ENCODE data around the gene SEC24D.
A peak's percentile ranks its signal among the peaks of the same experiment; 100 is the strongest.

Gene SEC24D

GRCh38 chr4:118770741-118771187, 65.2 kb downstream of the SEC24D start:
- no peak for FAIRE-seq

DNA sequence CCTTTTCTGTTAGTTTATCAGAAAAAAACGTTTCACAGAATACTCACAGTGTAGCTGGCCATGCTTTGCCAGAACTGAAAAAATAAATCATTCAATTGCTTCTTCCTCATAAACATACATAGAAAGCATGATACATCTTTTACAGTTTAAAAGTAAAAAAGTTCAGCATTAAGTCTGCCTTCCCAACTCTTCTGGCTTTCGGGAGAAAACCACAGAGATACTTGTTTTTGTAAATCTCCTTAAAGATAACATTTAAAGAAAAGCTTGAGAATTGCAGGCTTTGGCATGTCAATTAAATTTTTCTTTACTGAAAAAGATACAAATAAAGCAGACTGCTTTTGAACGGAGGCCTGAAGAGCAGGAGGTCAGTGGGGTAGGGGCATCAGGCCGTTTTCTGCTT, 66.8 kb downstream of the SEC24D start:
- FAIRE-seq = no peak

- no peak for FAIRE-seq
Observed at GRCh38 chr4:118767109-118767508, 68.8 kb downstream of the SEC24D start.

DNA sequence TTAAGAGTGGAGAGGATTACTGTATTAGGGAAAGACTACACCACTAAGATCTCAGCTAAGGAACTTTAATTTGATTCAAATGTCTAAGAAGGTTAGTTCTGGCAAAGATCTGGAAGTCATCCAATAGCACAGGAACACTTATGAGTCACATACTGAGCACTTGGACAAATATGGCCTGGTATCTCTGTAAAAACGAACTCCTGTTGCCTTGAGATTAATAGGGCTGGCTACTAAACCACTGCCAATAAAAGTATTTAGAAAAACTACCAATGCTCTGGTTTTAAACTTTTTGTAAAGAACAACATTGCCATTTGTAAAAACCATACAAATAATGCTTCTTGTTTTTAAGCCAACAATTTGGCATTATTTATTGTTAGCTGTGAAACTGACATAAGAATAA, 70.5 kb downstream of the SEC24D start:
- FAIRE-seq = no peak

DNA sequence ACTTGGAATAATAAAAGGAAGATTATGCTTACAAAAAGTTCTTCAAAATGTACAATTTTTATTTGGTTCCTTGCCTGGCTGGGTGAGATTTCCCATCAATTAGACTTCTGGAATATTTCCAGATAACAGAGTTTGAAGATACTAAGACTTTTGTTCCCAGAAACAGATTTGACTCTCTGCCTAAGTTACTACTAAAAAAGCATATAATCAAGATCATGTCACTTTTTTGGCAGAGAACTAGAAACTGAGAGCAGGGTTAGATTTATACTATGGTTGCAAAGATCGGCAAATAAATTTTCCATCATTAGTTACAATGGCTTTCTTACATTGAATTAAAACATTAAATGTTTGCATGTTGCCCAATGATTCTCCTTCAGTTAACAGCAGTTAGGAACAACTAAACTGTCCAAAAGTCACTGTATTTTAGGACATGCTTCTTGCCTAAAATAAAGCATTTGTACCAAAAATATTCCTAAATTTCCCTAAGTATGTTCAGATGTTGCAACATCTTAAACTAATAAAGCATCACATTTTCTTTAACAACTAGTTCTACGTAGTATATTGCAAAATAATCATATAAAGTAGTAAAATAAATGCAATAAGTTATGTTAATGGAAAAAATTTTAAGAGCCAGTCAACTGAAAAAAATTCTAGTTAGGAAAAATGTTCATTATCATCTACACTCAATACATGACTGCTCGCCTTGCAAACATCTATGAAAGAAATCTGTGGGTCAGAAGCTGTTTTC, 73.0 kb downstream of the SEC24D start:
- no peak for FAIRE-seq

- FAIRE-seq = no peak
Observed at GRCh38 chr4:118762155-118762554, 73.8 kb downstream of the SEC24D start.

DNA sequence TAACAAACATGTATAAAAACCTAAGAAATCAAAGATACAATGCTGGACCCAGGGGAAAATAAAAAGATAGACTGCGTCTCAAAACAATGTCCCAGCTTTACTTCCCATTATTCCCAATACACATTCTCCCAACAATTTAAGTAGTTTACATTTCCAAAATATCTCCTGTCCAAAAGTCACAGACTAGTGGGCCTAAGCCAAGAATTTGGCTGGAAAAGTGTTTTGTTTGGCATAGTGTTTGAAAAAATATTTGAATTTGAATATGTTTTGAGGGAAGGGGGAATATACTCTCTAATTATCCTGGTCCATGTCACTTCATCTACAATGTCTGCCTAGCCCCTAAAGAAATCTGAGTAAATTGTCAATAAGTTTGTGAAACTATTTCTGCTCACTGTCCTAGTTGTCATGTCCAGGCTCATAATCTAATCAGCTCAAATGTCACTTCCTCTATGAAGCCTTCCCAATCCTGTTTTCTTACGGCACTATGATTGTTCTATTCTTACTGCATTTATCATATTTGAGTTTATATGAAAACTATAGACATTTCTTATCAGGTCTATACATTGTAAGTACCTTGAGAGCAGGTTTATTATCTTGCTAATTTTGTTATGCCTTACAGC, 74.4 kb downstream of the SEC24D start:
- no peak for FAIRE-seq

DNA sequence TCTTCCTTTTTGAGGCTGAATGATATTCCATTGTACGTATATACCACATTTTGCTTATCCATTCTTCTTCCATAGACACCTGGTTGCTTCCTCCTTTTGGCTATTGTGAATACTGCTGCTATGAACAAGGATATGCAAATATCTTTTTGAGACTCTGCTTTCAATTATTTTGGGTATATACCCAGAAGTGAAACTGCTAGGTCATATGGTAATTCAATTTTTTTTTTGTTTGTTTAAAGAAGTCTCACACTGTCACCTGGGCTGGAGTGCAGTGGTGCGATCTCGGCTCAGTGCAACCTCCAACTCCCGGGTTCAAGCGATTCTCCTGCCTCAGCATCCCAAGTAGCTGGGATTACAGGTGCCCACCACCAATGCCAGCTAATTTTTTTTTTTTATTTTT, 75.4 kb downstream of the SEC24D start:
- no peak for FAIRE-seq

DNA sequence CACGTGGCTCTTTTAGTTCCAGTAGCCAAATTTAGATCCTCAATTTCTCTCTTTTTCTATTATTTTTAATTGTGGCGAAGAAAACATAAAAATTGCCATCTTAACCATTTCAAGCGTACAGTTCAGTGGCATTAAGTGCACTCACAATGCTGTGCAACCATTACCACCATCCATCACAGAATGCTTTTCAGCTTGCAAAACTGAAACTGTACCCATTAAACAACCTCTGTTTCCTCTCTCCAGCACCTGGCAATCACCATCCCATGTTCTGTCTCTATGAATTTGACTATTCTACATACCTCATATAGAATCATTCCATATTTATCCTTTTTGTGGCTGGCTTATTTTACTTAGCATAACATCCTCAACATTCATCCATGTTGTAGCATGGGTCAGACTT, 75.8 kb downstream of the SEC24D start:
- no peak for FAIRE-seq

DNA sequence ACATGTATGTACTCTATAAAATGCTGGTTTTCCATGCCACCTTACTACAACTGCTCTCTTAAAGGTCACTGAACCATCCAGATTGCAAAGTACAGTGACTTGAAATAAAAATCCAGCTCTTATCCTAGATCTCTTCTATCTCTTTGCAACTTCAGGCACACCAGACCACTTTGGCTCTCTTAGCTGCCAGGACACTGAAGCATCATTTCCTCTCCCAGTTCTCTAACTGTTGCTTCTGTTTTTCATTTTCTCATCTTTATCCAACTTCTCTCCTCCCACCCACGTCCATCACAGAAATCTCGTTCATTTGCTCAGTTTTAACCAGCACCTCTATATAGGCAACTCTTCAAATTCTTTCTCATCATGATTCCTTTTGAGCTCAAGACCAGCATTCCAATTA, 76.4 kb downstream of the SEC24D start:
- no peak for FAIRE-seq

DNA sequence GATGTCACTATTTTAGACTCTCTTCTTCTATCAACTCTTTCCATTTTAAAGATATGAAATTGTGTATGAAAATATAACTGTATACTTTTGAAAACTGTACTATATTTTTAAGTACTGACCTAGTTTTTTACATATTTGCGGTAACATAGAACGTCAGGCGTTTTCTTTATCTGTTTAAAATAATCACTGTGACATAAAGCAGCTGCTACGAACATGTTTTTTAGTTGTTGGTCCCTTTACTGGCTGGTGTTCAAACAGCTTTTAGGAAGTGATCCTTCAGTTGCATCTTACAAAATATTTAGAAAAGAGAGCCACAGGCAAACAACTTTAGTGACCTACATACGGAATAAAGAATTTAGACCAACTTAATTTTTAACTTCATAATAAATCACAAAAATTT, 77.6 kb downstream of the SEC24D start:
- FAIRE-seq = peak; percentile 14

- no peak for FAIRE-seq
Observed at GRCh38 chr4:118757761-118758251, 78.1 kb downstream of the SEC24D start.

GRCh38 chr4:118756958-118757357, 79.0 kb downstream of the SEC24D start:
- no peak for FAIRE-seq

DNA sequence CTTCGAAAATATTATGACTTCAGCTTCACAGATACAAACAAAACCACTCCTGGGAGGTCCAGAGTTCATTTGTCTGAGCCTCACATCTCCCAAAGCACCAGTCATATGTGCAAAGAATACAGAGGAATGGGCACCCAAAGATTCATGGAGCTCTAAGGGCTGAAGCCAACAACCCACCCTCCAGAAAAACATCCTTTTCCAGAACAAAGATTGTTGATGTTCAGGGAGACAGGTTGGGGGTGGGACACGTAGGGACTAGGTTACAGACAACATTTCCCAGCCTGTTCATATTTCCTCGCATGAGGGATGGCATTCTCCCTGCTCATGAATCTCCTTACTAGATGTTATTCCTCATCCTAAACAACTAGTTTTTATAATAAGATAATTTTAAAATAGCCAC, 79.5 kb downstream of the SEC24D start:
- FAIRE-seq = no peak

DNA sequence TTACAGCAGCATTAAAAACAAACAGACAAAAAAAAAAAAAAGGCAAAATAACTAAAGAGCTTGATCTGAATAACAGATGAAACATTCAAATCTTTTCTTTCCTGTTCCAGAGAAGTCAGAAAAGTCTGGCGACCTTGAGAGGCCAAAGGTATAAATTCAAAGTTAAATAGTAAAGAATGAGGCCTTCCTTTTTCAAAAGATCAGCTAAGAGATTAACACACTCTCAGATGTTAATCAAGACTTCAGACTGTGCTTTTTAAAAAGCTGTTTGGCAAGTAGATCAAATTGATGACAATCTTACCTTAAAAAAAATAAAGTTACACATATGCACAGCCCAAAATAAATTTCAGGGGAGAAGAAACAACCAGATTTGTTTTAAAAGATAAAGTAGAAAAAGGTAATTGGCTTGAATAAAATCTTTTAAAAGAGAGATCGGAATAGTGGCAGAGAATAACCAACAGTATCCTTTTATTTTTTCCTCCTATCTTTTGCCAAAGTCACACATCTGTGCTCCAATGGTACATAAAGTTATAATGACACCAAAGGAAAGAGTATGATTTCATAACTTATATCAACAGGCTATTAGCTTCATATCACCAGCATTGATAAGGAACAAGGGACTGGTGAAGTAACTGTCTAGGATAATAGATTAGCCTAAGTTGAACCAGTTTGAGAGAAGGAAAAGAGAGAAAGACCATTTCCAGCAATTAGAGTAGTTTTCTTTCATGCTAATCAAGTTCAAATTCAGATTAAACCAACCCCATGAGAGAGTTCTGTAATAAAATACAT, 80.3 kb downstream of the SEC24D start:
- no peak for FAIRE-seq

GRCh38 chr4:118754890-118755289, 81.0 kb downstream of the SEC24D start:
- no peak for FAIRE-seq

DNA sequence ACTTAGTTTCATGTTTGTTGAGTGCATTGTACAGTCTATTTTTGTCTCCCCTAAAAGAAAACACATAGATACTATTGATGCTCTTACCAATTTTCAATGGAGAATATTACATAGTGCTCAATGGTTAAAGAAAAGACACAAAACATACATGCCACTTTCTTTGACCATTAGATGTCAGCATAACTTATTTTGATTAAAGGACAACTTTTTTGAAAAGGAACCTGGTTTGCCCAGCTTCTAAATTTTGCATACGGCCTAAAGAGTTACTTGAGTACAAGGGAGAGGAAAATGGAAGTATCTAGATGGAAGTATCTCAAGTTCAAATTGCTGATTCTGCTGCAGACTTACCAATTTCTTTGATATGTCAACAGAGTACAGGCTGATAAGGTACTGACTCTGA, 82.2 kb downstream of the SEC24D start:
- FAIRE-seq = peak; percentile 56

- no peak for FAIRE-seq
Observed at GRCh38 chr4:118753096-118753495, 82.8 kb downstream of the SEC24D start.

DNA sequence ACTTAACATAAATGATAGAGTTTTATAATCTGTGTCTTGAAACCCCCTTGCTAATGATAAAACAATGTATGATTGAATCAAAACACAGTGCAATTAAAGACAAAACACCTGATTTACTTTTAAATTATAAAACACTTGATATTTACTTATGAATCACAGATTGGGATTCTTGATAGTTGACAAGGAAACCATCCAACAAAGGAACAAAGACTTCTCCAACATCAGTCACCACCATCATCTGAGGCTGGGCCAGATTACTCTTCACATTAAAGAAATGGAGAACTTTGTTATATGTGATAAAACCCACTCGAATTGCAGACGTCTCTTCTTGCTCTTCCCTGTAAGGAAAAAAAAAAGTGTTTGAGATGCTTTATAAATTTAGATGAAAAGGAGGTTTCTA, 83.4 kb downstream of the SEC24D start:
- FAIRE-seq = no peak

GRCh38 chr4:118751629-118752323, 84.2 kb downstream of the SEC24D start:
- no peak for FAIRE-seq

GRCh38 chr4:118749347-118749988, 86.5 kb downstream of the SEC24D start:
- FAIRE-seq = no peak

- no peak for FAIRE-seq
Observed at GRCh38 chr4:118746251-118746919, 89.5 kb downstream of the SEC24D start.
